Fibroblast of lung (primary cell): ENCODE data around the gene RANBP3L.
A peak's percentile ranks its signal among the peaks of the same experiment; 100 is the strongest.

Source experiments
- EZH2 ChIP-seq: IDR thresholded peaks from 2 replicates; pipeline ENCODE4 v1.5.1; 2012; ENCODE audit warnings: low read length, control low read depth, mild to moderate bottlenecking; ENCODE audit errors: missing control alignments
- TF ChIP-seq, protein P1 (sequence below), 2 donors: IDR thresholded peaks in 1 of 2; conservative IDR thresholded peaks in 1 of 2; 1 replicate in 1 of 2; 2 replicates in 1 of 2; pipeline ENCODE4 v1.5.1; 2011 to 2012; ENCODE audit warnings: low read length in 2 of 2, control low read depth in 1 of 2, inconsistent platforms in 1 of 2, low read depth in 1 of 2, mild to moderate bottlenecking in 1 of 2

DNA sequence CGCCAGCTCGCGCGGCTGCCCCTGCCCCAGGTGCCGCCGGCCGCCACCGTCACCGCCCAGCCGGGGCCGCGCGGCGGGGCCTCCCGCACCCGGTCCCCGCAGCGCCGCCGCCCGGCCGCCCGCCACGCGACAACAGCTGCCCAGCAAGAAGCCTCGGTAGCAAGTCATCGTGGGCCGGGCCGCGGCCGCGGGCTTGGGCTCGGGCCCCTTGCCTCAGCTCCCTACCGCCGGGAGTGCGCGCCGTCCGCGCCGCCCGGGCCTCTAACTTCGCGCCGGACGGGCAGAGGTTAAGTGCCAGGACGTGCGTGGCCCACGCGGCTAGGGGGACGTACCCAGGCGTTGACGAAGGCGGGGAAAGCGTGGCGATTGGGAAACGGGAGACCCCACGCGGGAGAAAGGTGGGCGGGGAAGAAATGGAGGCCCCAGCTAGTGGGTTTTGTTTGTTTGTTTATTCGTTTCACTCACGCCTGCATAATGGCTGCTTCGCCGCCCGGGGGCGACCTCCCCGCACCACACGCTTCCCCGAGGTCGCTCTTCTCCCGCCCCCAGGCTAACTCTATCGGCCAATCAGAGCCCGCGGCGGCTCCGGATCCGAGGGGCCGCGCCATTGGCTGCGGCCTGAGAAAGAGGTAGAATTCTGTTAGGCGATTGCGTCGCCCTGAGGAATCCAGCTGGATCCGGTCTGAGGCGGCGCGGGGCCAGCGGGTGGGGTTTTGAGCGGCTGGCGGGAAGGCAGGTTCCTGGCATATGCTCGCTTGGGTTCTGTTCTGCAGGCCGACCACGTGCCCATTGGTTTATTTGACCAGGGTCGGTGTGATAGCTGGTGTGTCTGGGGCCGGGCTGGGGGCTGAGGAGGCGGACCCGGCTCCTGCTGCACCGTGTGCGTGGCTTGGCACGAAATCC, 59.8 kb downstream of the RANBP3L start, which contains the start of gene NADK2:
- TF ChIP-seq, protein P1, sequence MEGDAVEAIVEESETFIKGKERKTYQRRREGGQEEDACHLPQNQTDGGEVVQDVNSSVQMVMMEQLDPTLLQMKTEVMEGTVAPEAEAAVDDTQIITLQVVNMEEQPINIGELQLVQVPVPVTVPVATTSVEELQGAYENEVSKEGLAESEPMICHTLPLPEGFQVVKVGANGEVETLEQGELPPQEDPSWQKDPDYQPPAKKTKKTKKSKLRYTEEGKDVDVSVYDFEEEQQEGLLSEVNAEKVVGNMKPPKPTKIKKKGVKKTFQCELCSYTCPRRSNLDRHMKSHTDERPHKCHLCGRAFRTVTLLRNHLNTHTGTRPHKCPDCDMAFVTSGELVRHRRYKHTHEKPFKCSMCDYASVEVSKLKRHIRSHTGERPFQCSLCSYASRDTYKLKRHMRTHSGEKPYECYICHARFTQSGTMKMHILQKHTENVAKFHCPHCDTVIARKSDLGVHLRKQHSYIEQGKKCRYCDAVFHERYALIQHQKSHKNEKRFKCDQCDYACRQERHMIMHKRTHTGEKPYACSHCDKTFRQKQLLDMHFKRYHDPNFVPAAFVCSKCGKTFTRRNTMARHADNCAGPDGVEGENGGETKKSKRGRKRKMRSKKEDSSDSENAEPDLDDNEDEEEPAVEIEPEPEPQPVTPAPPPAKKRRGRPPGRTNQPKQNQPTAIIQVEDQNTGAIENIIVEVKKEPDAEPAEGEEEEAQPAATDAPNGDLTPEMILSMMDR (conservative IDR thresholded peaks at IDR 0.05 in 1 of 2, IDR thresholded peaks at IDR 0.05 in 1 of 2; ENCODE audit: low read depth in 1 of 2, low read length in 2 of 2) = peak; percentile 55 to 62
- no peak for TF ChIP-seq EZH2
